DOHH2 (cell line): ENCODE measurements around the gene RALGPS2.

Experiments used
- H3F3A ChIP-seq: fragments of 200-600 bp; sonication (generic), shearing (Covaris generic); 2 replicates; pipeline ENCODE4 v1.6.0; 2016; ENCODE audit warnings: antibody characterized with exemption, mild to moderate bottlenecking; ENCODE audit not compliant: control insufficient read depth, insufficient read depth
- H3K27ac ChIP-seq: fragments of 200-600 bp; sonication (generic); 2 replicates; pipeline ENCODE4 v1.5.1; 2014; ENCODE audit warnings: low read depth, mild to moderate bottlenecking, low read length, moderate library complexity
- H3K27me3 ChIP-seq: fragments of 200-600 bp; sonication (generic); 2 replicates; pipeline ENCODE4 v1.6.1; 2014; ENCODE audit warnings: mild to moderate bottlenecking, low read length, mixed read lengths; ENCODE audit not compliant: control insufficient read depth
- H3K36me3 ChIP-seq: fragments of 200-600 bp; sonication (generic); 2 replicates; pipeline ENCODE4 v1.6.1; 2014; ENCODE audit warnings: mild to moderate bottlenecking, low read length, moderate library complexity, mixed read lengths; ENCODE audit not compliant: control insufficient read depth
- H3K4me1 ChIP-seq: fragments of 200-600 bp; sonication (generic); 2 replicates; pipeline ENCODE4 v1.6.1; 2014; ENCODE audit warnings: mild to moderate bottlenecking, low read length, mixed read lengths; ENCODE audit not compliant: control insufficient read depth
- H3K4me2 ChIP-seq: fragments of 200-600 bp; sonication (generic); 2 replicates; pipeline ENCODE4 v1.6.0; 2014; ENCODE audit warnings: mild to moderate bottlenecking, low read length, moderate library complexity
- H3K4me3 ChIP-seq: fragments of 200-600 bp; sonication (generic); 2 replicates; pipeline ENCODE4 v1.5.1; 2014; ENCODE audit warnings: mild to moderate bottlenecking, low read length, mixed read lengths
- H3K79me2 ChIP-seq: fragments of 200-600 bp; sonication (generic); 2 replicates; pipeline ENCODE4 v1.6.1; 2014; ENCODE audit warnings: mild to moderate bottlenecking, low read length, mixed read lengths; ENCODE audit not compliant: control insufficient read depth
- H3K9me2 ChIP-seq: fragments of 200-600 bp; sonication (generic); replicated peaks from 2 replicates; pipeline ENCODE4 v1.6.1; 2014; ENCODE audit warnings: mild to moderate bottlenecking, low read length, mixed read lengths; ENCODE audit not compliant: control insufficient read depth
- H3K9me3 ChIP-seq: fragments of 200-600 bp; sonication (generic); 2 replicates; pipeline ENCODE4 v1.6.1; 2014; ENCODE audit warnings: antibody characterized with exemption, low read length, mixed read lengths; ENCODE audit not compliant: control insufficient read depth, insufficient read depth
- H4K20me1 ChIP-seq: fragments of 200-600 bp; sonication (generic); 2 replicates; pipeline ENCODE4 v1.6.0; 2014; ENCODE audit warnings: low read depth, mild to moderate bottlenecking, antibody characterized with exemption, low read length, moderate library complexity; ENCODE audit not compliant: control insufficient read depth, insufficient read depth
- CTCF ChIP-seq: fragments of 200-600 bp; sonication (generic); IDR thresholded peaks from one replicate; pipeline ENCODE4 v1.5.1; 2014; ENCODE audit warnings: antibody characterized with exemption, mild to moderate bottlenecking, low read depth, low read length; ENCODE audit not compliant: poor library complexity, severe bottlenecking
- EZH2phosphoT487 ChIP-seq: fragments of 200-600 bp; sonication (generic); IDR thresholded peaks from 2 replicates; pipeline ENCODE4 v1.6.1; 2017; ENCODE audit warnings: borderline replicate concordance, mild to moderate bottlenecking, antibody characterized with exemption, low read length, moderate library complexity, mixed read lengths

Gene RALGPS2

DNA sequence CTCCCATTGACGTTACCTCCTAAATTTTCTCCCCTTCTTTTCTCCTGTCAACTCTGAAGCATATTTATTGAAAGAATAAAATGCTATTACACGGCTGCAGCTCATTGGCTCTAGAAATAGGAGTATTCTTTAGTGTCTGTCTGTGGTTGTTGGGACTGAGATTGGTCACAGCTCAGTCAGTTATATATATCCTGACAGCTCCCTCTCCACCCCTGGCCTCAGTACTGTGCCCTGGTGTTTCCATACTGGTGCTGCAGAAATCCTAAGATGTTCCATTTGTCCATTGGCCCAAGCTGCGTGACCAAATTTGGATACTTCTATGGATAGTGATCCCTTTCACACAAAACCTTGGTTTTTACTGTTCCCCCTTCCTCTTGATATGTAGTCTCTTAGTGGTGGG is 67.3 kb downstream of the RALGPS2 start:
- H3K4me3 ChIP-seq = no peak overlapping the region
- H4K20me1 ChIP-seq = no peaks in the 10 kb centered on the region
- no peak overlapping the region for H3K4me2 ChIP-seq
- H3K4me1 ChIP-seq = peaks cover 47% of the 10 kb centered on the region
- H3K36me3 ChIP-seq = peaks cover 56% of the 10 kb centered on the region
- peaks cover 29% of the 10 kb centered on the region for H3K79me2 ChIP-seq
- H3K27me3 ChIP-seq = no peaks in the 10 kb centered on the region
- H3K9me3 ChIP-seq = no peaks in the 10 kb centered on the region
- peaks cover 11% of the 10 kb centered on the region for H3F3A ChIP-seq
- H3K9me2 ChIP-seq = no peaks in the 10 kb centered on the region
- no peak for TF ChIP-seq EZH2phosphoT487
- H3K27ac ChIP-seq = no peak overlapping the region

DNA sequence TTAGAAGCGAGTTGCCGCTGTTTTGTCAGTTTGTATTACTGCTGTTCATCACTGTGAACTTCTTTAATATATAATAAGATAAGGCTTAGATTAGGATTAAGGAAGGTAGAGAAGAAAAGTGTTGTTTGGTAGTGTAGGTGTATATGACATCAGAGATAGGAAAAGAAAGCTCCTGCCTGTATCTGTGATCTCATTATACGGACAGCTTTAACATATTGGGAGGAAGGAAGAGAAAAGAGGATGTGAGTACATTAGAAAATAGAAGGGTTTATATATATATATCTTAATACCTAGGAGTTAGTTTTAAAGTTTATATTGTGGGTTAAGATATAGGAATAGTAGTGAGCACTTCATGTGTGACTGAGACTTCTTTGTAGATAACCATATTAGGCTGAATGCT is 71.0 kb downstream of the RALGPS2 start:
- Histone ChIP-seq H3K27ac (peak overlapping the region; percentile 57), H3K9me2 (no peaks in the 10 kb centered on the region), H3K79me2 (peaks cover 49% of the 10 kb centered on the region), H3K4me1 (peaks cover 47% of the 10 kb centered on the region), H3K36me3 (peaks cover 63% of the 10 kb centered on the region), H3K9me3 (0 out of 2 replicates have a peak, but pooled peaks cover 4% of the 10 kb centered on the region), H3F3A (peaks cover 11% of the 10 kb centered on the region), H3K4me3 (peak overlapping the region; percentile 23), H3K27me3 (no peaks in the 10 kb centered on the region), H4K20me1 (no peaks in the 10 kb centered on the region), H3K4me2 (peak overlapping the region; percentile 54)
- TF ChIP-seq EZH2phosphoT487 (no peak), CTCF (no peak)

- H3K9me2 ChIP-seq = no peaks in the 10 kb centered on the region
- H3K27me3 ChIP-seq = no peaks in the 10 kb centered on the region
- H4K20me1 ChIP-seq = no peaks in the 10 kb centered on the region
- TF ChIP-seq CTCF (no peak), EZH2phosphoT487 (no peak)
- H3K4me2 ChIP-seq = no peak overlapping the region
- H3F3A ChIP-seq = peaks cover 11% of the 10 kb centered on the region
- peaks cover 56% of the 10 kb centered on the region for H3K79me2 ChIP-seq
- H3K27ac ChIP-seq = no peak overlapping the region
- peaks cover 43% of the 10 kb centered on the region for H3K4me1 ChIP-seq
- H3K9me3 ChIP-seq = 0 out of 2 replicates have a peak, but pooled peaks cover 4% of the 10 kb centered on the region
- H3K36me3 ChIP-seq = peaks cover 67% of the 10 kb centered on the region
- no peak overlapping the region for H3K4me3 ChIP-seq
Measured at GRCh38 chr1:178797590-178797989, 72.5 kb downstream of the RALGPS2 start.

GRCh38 chr1:178798232-178798861 is 73.3 kb downstream of the RALGPS2 start:
- Histone ChIP-seq H3K79me2 (peaks cover 60% of the 10 kb centered on the region), H3K9me2 (no peaks in the 10 kb centered on the region)

More at GRCh38 chr1:178798232-178798861, 73.3 kb downstream of the RALGPS2 start:
- Histone ChIP-seq H3K36me3 (peaks cover 72% of the 10 kb centered on the region), H3K9me3 (0 out of 2 replicates have a peak, but pooled peaks cover 4% of the 10 kb centered on the region), H3K4me2 (no peak overlapping the region), H3K4me1 (peaks cover 39% of the 10 kb centered on the region), H3K4me3 (no peak overlapping the region), H3K27me3 (no peaks in the 10 kb centered on the region), H4K20me1 (no peaks in the 10 kb centered on the region), H3K27ac (no peak overlapping the region), H3F3A (peaks cover 11% of the 10 kb centered on the region)
- TF ChIP-seq CTCF (no peak), EZH2phosphoT487 (no peak)
